ENCODE results near the gene CCDC14. TPM values are rescaled to one million over a fixed set of nuclear protein-coding genes. Genes with fewer than 3 reads are reported as not detected.
"Not testable (repeated sequence)": the region's sequence is repeated elsewhere in the genome, so short reads cannot be mapped to it uniquely, and the experiment has no call there.

CCDC14 gene
- total and polyA plus RNA-seq, 10 donors: 13.6 to 53.9 (median 27.4) TPM

DNA sequence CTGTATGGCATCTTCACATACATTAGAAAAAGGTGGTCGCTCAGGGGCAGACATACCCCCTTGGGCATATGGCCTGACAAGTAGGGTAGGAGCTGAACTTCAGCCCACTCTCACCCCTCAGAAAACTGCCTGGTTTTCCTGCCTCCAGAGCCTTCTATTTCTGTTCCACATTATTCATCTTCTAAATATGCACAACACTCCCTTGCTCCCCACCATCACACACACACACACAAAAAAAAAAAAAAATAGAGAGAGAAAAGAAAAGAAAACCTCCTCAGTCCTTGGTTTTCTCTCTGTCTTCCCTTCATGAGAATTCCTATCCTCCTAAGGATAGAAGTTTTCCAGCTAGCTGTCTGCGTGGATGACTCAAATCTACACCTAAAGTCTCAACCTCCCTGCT, 36.5 kb upstream of the CCDC14 start:
- Histone ChIP-seq H3K4me1 (no peaks in the 10 kb centered on the region), H3K4me3 (no peak overlapping the region), H3K27me3 (replicated peaks in 1 of 7) (peaks cover 0 to 51% (median 0%) of the 10 kb centered on the region in 7 donors), H3K9me3 (peaks cover 0 to 10% (median 7%) of the 10 kb centered on the region in 8 donors), H3K27ac (no peak overlapping the region), H3K36me3 (no peaks in the 10 kb centered on the region)
- DNase-seq: no peak
- WGBS, 5 donors: 77 to 84% (median 81%) methylated on average over 2 of the region's 2 CpGs
- no peak for TF ChIP-seq POLR2AphosphoS5 (IDR thresholded peaks at IDR 0.05)
- TF ChIP-seq, protein P1, sequence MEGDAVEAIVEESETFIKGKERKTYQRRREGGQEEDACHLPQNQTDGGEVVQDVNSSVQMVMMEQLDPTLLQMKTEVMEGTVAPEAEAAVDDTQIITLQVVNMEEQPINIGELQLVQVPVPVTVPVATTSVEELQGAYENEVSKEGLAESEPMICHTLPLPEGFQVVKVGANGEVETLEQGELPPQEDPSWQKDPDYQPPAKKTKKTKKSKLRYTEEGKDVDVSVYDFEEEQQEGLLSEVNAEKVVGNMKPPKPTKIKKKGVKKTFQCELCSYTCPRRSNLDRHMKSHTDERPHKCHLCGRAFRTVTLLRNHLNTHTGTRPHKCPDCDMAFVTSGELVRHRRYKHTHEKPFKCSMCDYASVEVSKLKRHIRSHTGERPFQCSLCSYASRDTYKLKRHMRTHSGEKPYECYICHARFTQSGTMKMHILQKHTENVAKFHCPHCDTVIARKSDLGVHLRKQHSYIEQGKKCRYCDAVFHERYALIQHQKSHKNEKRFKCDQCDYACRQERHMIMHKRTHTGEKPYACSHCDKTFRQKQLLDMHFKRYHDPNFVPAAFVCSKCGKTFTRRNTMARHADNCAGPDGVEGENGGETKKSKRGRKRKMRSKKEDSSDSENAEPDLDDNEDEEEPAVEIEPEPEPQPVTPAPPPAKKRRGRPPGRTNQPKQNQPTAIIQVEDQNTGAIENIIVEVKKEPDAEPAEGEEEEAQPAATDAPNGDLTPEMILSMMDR (IDR thresholded peaks at IDR 0.05 in 8 of 11, conservative IDR thresholded peaks at IDR 0.05 in 3 of 11): no peak
- no peak for TF ChIP-seq POLR2A (IDR thresholded peaks at IDR 0.05)
- intact Hi-C loops (cut with DNase I; ENCODE audit: low total_unique reads): no loop called here

DNA sequence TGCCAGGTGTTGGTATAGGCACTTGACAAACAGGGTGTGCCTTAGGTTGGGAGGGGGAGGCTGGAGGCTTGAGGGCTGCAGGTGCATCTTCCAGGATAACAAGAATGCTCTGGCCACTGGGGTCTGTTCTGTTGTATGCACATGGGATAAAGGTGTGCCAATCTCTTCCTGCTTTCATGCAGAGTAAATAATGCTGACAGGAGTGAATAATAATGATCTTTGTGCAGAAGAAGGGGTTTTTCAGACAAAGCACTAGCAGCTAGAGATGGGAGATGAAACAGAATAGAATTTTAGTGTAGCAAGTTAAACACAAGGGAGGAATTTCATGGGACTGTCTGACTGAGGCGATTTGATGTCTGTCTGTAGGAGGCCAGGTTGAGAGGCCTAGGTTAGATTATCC, 32.8 kb upstream of the CCDC14 start:
- H3K36me3 ChIP-seq: no peaks in the 10 kb centered on the region
- H3K27ac ChIP-seq: no peak overlapping the region
- TF ChIP-seq, protein P1 (IDR thresholded peaks at IDR 0.05 in 8 of 11, conservative IDR thresholded peaks at IDR 0.05 in 3 of 11): no peak
- no peak for TF ChIP-seq POLR2AphosphoS5 (IDR thresholded peaks at IDR 0.05)
- TF ChIP-seq POLR2A (IDR thresholded peaks at IDR 0.05): no peak
- no peak overlapping the region for H3K4me3 ChIP-seq
- H3K9me3 ChIP-seq: peaks cover 0 to 10% (median 7%) of the 10 kb centered on the region in 8 donors
- WGBS, 5 donors: 77 to 93% (median 88%) methylated on average over 1 of the region's 1 CpG
- DNase-seq: no peak
- H3K4me1 ChIP-seq: no peaks in the 10 kb centered on the region
- H3K27me3 ChIP-seq (replicated peaks in 1 of 7): peaks cover 0 to 39% (median 0%) of the 10 kb centered on the region in 7 donors
- intact Hi-C loops (cut with DNase I; ENCODE audit: low total_unique reads): no loop called here

DNA sequence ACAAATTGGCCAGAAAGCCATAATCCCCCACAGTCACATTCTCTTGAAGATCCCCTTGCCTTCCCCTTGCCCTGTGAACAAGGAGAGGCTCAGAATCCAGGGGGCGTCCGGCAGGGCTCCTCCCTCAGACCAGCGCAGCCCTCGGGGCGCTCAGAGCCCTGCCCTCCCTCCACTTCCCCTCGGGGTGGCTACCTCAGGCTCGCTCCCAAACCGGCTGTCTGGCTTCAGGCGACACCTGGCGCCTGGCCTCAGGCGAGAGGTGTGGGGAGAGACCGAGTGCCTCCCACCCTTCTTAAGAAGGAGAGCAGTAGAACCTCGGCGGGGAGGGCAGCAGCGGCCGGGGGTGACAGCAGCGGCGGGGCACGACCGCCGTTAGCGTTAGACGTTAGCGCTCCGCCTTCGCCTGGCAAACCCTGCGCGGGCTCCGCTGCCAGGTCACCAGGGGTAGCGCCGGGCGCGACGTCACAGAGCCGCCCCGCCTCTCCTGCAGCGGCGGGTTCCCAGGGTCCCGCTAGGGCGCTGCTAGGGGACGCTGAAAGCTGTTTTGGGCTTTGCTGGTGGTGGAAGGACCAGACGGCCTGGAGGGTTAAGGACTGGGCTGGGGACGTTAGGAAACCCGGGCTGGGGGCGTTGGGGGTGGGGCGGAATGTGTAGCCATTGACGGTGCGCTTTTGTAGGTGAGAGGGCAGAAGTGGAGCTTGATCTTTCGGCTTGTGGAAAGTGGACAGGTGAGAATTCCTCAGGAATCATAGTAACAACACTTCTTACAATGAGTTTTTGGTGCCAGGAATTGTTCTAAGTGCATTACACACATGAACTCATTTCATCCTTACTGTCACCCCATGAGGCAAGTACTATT, 30.9 kb upstream of the CCDC14 start, which contains the start of gene ROPN1:
Gene ROPN1, minus strand, starts transcription at position 395 of the 859 bp plus-strand sequence. CDS start 11,643 bp downstream, outside the sequence.
- WGBS, 5 donors: 0 to 7% (median 6%) methylated on average over 2 to 6 of the region's 49 CpGs; no CpG with 5 or more reads in 1 of the 5 donors
- not testable (repeated sequence) for DNase-seq, H3K27ac ChIP-seq

DNA sequence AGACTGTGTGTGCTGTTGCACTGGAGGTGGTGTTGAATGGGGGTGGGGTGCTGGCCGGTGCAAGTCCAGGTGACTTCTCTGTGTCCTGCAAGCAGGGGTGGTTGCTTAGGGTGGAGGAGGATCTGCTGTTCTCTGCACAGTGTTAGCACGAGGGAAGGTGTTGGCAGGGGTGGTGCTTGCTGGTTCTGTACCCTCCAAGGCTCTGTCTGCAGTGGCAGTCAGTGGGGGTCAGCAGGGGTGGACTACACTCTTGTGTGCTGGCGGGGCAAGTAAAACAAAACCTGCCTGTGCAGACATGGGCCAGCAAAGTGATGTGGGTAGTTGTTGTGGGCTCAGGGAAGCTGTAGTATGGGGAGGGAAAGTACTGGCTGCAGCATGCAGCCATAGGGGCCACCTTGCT, 25.4 kb upstream of the CCDC14 start:
- TF ChIP-seq, protein P1 (IDR thresholded peaks at IDR 0.05 in 8 of 11, conservative IDR thresholded peaks at IDR 0.05 in 3 of 11): no peak
- no peak for TF ChIP-seq POLR2AphosphoS5 (IDR thresholded peaks at IDR 0.05)
- no peak for TF ChIP-seq POLR2A (IDR thresholded peaks at IDR 0.05)
- Histone ChIP-seq H3K4me3 (no peak overlapping the region), H3K4me1 (no peaks in the 10 kb centered on the region), H3K27ac (no peak overlapping the region), H3K9me3 (no peaks in the 10 kb centered on the region), H3K27me3 (replicated peaks in 1 of 7) (peaks cover 0 to 72% (median 0%) of the 10 kb centered on the region in 7 donors), H3K36me3 (no peaks in the 10 kb centered on the region)
- intact Hi-C loops (cut with DNase I; ENCODE audit: low total_unique reads): no loop called here
- DNase-seq: no peak
- WGBS, 5 donors: 79 to 94% (median 85%) methylated on average over 3 of the region's 3 CpGs

More for the DNA sequence above, 30.9 kb upstream of the CCDC14 start, which contains the start of gene ROPN1:
- H3K36me3 ChIP-seq; H3K9me3 ChIP-seq; H3K4me1 ChIP-seq; intact Hi-C loops (cut with DNase I; ENCODE audit: low total_unique reads); H3K4me3 ChIP-seq: not testable (repeated sequence)
- H3K27me3 ChIP-seq (replicated peaks in 1 of 7): peaks cover 0 to 40% (median 0%) of the 10 kb centered on the region in 7 donors

All from spleen (tissue), 11 donors.